H1 (cell line): ENCODE data around the gene DHRS7B. TPM values are rescaled to one million over a fixed set of nuclear protein-coding genes. Genes with fewer than 3 reads are reported as not detected.

Experiments
- PHF8 ChIP-seq: fragments of 200-600 bp; sonication (generic); conservative IDR thresholded peaks from 2 replicates; pipeline ENCODE4 v1.7.1; 2012; ENCODE audit warnings: low read depth, mild to moderate bottlenecking, inconsistent platforms, low read length, moderate library complexity
- polyA plus RNA-seq, 7 experiments: library from polyadenylated mRNA; depleted of rRNA in 3 of 7; stranded (reverse) in 5 of 7; unstranded in 2 of 7; fragments of >200 nt in 5 of 7; fragments of 200-250 nt in 2 of 7; gene quantifications; 1 replicate in 5 of 7; 2 replicates in 1 of 7; 4 replicates in 1 of 7; pipeline versions ENCODE4 v1.2.1 to v1.2.3, GENCODE V29; 2011 to 2013; ENCODE audit warnings: missing spikeins in 2 of 7, mixed read lengths in 2 of 7
- total RNA-seq: library from RNA; stranded (reverse); fragmentation: NEBNext Ultra II Directional; extraction: Animal tissue kit (Norgen Biotek cat#: 25700); gene quantifications from 2 replicates; pipeline ENCODE4 v1.2.1, GENCODE V29; 2021

DHRS7B gene
- total and polyA plus RNA-seq, 2 of the 8 experiments (the other 6 are each of a cell fraction or from before 2014, with no cell fraction given) = 11.0 to 27.9 TPM

GRCh38 chr17:21174186-21174585, 47.4 kb downstream of the DHRS7B start (continued):
- TF ChIP-seq PHF8 = no peak
